Measurements from ENCODE around the gene SPATA13. TPM values are rescaled to one million over a fixed set of nuclear protein-coding genes. Genes with fewer than 3 reads are reported as not detected.
A peak's percentile ranks its signal among the peaks of the same experiment; 100 is the strongest.

Gene SPATA13
- total and polyA plus RNA-seq, 2 donors (not counting 3 experiments of a cell fraction or from before 2014, with no cell fraction given): 6.6 to 12.9 TPM

DNA sequence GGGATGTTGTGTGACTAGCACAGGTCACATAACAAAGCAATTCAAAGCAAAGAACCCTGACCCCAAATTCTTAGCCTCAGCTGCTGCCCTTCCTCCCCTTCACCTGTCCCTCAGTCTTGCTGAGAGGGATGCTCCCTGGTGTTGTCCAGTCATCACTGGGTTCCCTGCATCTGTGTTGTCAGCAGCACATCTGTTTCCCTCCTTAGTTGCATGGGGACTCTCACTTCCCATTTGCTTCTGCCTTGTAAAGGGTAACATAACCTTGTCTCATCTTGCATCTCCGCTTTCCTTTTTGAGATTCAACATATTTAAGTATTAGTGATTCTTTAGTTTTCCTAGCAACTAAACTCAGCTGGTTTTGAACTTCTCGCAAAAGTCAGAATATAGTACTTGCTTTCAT, 54.0 kb downstream of the SPATA13 start:
- Histone ChIP-seq H3K9me1 (replicated peaks; ENCODE audit: control insufficient read depth, extremely low read depth, insufficient read depth, low read length) (no peaks in the 10 kb centered on the region), H2AFZ (ENCODE audit: low read depth, low read length) (no peak overlapping the region), H3K27ac (ENCODE audit: insufficient read depth, low read depth, low read length) (no peak overlapping the region), H3K9ac (replicated peaks; ENCODE audit: extremely low read depth, insufficient read depth, low read length) (no peak overlapping the region), H3K27me3 (ENCODE audit: control insufficient read depth in 2 of 2, insufficient read depth in 2 of 2, low read length in 2 of 2) (no peaks in the 10 kb centered on the region), H3K4me3 (replicated peaks in 1 of 3; ENCODE audit: insufficient read depth in 1 of 3, low read depth in 1 of 3, low read length in 3 of 3) (no peak overlapping the region), H3K4me2 (ENCODE audit: insufficient read depth, low read length) (no peak overlapping the region), H3K79me2 (ENCODE audit: control insufficient read depth, insufficient read depth, low read length) (peaks cover 8% of the 10 kb centered on the region), H3K4me1 (ENCODE audit: control insufficient read depth, extremely low read depth, insufficient read depth, low read length) (peaks cover 10% of the 10 kb centered on the region), H3K36me3 (ENCODE audit: control insufficient read depth in 2 of 2, extremely low read depth in 1 of 2, insufficient read depth in 2 of 2, low read length in 2 of 2) (no peaks in the 10 kb centered on the region), H4K20me1 (replicated peaks; ENCODE audit: control insufficient read depth, extremely low read depth, insufficient read depth, low read length) (no peaks in the 10 kb centered on the region), H3K9me3 (replicated peaks; ENCODE audit: control insufficient read depth, insufficient read depth, low read length) (no peaks in the 10 kb centered on the region)
- DNase-seq (ENCODE audit: low read depth, low spot score) (no peak), FAIRE-seq (no peak)
- TF ChIP-seq EZH2 (IDR thresholded peaks at IDR 0.05; ENCODE audit: borderline replicate concordance, low read depth, low read length, severe bottlenecking) (no peak), GATA2 (IDR thresholded peaks at IDR 0.05; ENCODE audit: insufficient read depth, insufficient read length, low read depth, low read length) (no peak), FOS (IDR thresholded peaks at IDR 0.05; ENCODE audit: borderline replicate concordance, insufficient read depth, low read length) (no peak)
- dilution Hi-C loops (cut with MboI; ENCODE audit: extremely low pct_ligation_motif_present, low sequenced_read_pairs) (no loop called here), intact Hi-C loops (cut with micrococcal nuclease) (no loop called here)
- BruUV-seq (replicated peaks): no TSS peak
- ChIA-PET POLR2A (no interaction called here), CTCF (interaction anchor here (1.3 to 6.4 kb wide), 5 partner anchors 14 to 195 kb away, joined by 3 to 117 read pairs (median 5); no protein-coding TSS in a partner anchor)

DNA sequence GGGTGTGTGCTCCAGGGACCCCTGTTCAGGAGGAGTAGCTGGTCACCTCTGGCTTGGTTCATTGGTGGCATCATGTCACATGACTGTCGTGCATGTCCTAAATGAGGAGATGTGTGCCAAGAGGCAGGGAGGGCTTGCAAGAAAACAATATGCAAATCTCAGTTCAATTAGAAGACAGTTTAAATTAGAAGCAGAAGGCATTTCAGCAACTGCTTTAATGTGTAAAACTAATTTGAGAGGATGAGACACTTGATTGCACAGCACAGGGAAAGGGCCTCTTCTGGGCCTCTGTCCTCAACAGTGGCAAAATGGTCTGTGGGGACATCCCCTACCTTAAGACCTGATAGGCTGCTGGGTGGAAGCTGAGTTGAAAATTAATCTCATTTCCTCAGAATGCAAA, 54.6 kb downstream of the SPATA13 start:
- Histone ChIP-seq H3K4me3 (replicated peaks in 1 of 3; ENCODE audit: insufficient read depth in 1 of 3, low read depth in 1 of 3, low read length in 3 of 3) (no peak overlapping the region), H3K27me3 (ENCODE audit: control insufficient read depth in 2 of 2, insufficient read depth in 2 of 2, low read length in 2 of 2) (no peaks in the 10 kb centered on the region), H3K36me3 (ENCODE audit: control insufficient read depth in 2 of 2, extremely low read depth in 1 of 2, insufficient read depth in 2 of 2, low read length in 2 of 2) (no peaks in the 10 kb centered on the region), H3K4me1 (ENCODE audit: control insufficient read depth, extremely low read depth, insufficient read depth, low read length) (peaks cover 10% of the 10 kb centered on the region), H4K20me1 (replicated peaks; ENCODE audit: control insufficient read depth, extremely low read depth, insufficient read depth, low read length) (no peaks in the 10 kb centered on the region), H2AFZ (ENCODE audit: low read depth, low read length) (no peak overlapping the region), H3K79me2 (ENCODE audit: control insufficient read depth, insufficient read depth, low read length) (peaks cover 3% of the 10 kb centered on the region), H3K4me2 (ENCODE audit: insufficient read depth, low read length) (no peak overlapping the region), H3K27ac (ENCODE audit: insufficient read depth, low read depth, low read length) (peak overlapping the region; percentile 26), H3K9ac (replicated peaks; ENCODE audit: extremely low read depth, insufficient read depth, low read length) (no peak overlapping the region), H3K9me1 (replicated peaks; ENCODE audit: control insufficient read depth, extremely low read depth, insufficient read depth, low read length) (no peaks in the 10 kb centered on the region), H3K9me3 (replicated peaks; ENCODE audit: control insufficient read depth, insufficient read depth, low read length) (no peaks in the 10 kb centered on the region)
- POLR2A ChIA-PET: no interaction called here
- no peak for TF ChIP-seq JUN (IDR thresholded peaks at IDR 0.05; ENCODE audit: borderline replicate concordance, insufficient read depth, insufficient read length, low read depth)
- TF ChIP-seq EZH2 (IDR thresholded peaks at IDR 0.05; ENCODE audit: borderline replicate concordance, low read depth, low read length, severe bottlenecking): no peak
- TF ChIP-seq POLR2A (IDR thresholded peaks at IDR 0.05; ENCODE audit: low read depth, low read length): no peak
- TF ChIP-seq, protein P1, sequence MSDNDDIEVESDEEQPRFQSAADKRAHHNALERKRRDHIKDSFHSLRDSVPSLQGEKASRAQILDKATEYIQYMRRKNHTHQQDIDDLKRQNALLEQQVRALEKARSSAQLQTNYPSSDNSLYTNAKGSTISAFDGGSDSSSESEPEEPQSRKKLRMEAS (IDR thresholded peaks at IDR 0.05; ENCODE audit: insufficient read depth, insufficient read length): no peak
- no peak for TF ChIP-seq FOS (IDR thresholded peaks at IDR 0.05; ENCODE audit: borderline replicate concordance, insufficient read depth, low read length)
- no peak for TF ChIP-seq GATA2 (IDR thresholded peaks at IDR 0.05; ENCODE audit: insufficient read depth, insufficient read length, low read depth, low read length)
- no peak for TF ChIP-seq MYC (IDR thresholded peaks at IDR 0.05; ENCODE audit: low read depth, low read length)
- TF ChIP-seq, protein P2, sequence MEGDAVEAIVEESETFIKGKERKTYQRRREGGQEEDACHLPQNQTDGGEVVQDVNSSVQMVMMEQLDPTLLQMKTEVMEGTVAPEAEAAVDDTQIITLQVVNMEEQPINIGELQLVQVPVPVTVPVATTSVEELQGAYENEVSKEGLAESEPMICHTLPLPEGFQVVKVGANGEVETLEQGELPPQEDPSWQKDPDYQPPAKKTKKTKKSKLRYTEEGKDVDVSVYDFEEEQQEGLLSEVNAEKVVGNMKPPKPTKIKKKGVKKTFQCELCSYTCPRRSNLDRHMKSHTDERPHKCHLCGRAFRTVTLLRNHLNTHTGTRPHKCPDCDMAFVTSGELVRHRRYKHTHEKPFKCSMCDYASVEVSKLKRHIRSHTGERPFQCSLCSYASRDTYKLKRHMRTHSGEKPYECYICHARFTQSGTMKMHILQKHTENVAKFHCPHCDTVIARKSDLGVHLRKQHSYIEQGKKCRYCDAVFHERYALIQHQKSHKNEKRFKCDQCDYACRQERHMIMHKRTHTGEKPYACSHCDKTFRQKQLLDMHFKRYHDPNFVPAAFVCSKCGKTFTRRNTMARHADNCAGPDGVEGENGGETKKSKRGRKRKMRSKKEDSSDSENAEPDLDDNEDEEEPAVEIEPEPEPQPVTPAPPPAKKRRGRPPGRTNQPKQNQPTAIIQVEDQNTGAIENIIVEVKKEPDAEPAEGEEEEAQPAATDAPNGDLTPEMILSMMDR (IDR thresholded peaks at IDR 0.05; ENCODE audit: extremely low read depth in 1 of 2, insufficient read depth in 1 of 2, low read depth in 1 of 2, low read length in 2 of 2): no peak
- TF ChIP-seq POLR2AphosphoS5 (IDR thresholded peaks at IDR 0.05; ENCODE audit: insufficient read depth, low read depth, low read length): no peak
- FAIRE-seq (no peak), DNase-seq (ENCODE audit: low read depth, low spot score) (no peak)
- BruUV-seq (replicated peaks): no TSS peak
- dilution Hi-C loops (cut with MboI; ENCODE audit: extremely low pct_ligation_motif_present, low sequenced_read_pairs): no loop called here
- CTCF ChIA-PET: interaction anchor here (1.0 to 6.4 kb wide), 9 partner anchors 14 to 196 kb away, joined by 3 to 117 read pairs (median 4); no protein-coding TSS in a partner anchor
- intact Hi-C loops (cut with micrococcal nuclease): loop anchor here (1.0 kb wide), 1 partner anchor 162 kb away; no protein-coding TSS in a partner anchor

All from endothelial cell of umbilical vein (primary cell).